ENCODE results near the gene DNAJB1. TPM values are rescaled to one million over a fixed set of nuclear protein-coding genes. Genes with fewer than 3 reads are reported as not detected.

DNAJB1 gene
- total RNA-seq, 4 donors from 2014 or later = 12.3 to 27.3 (median 16.6) TPM

DNA sequence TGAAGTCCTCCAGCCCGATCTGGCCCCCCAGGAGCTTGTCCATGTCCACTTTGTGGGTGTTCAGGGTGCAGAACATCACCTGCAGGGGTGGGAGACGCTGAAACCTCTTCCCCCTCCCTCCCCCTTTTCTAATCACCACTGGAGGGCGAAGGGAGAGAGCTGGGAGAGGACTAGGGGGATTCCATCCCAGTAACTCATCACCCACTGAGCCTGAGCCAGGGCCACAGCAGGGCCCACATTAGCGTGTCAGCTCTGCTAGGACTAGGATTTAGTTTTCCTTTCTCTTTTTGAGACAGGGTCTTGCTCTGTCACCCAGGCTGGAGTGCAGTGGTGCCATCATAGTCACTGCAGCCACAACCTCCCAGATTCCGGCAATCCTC, 37.5 kb downstream of the DNAJB1 start:
- Histone ChIP-seq H3K36me3 (peaks cover 0 to 29% of the 10 kb centered on the region in 2 donors), H3K9me3 (no peaks in the 10 kb centered on the region), H3K4me3 (no peak overlapping the region), H3K27me3 (peaks cover 1 to 11% (median 10%) of the 10 kb centered on the region in 3 donors), H3K4me1 (peaks cover 0 to 2% of the 10 kb centered on the region in 2 donors), H3K27ac (no peak overlapping the region)
- DNase-seq (no peak), ATAC-seq (no peak)
- intact Hi-C loops (cut with DNase I; ENCODE audit: low total_unique reads) (no loop called here), in situ Hi-C loops (cut with MboI; ENCODE audit: low sequenced_read_pairs in 4 of 4) (no loop called here)
- TF ChIP-seq POLR2A (IDR thresholded peaks at IDR 0.05) = no peak
- TF ChIP-seq, protein P1, sequence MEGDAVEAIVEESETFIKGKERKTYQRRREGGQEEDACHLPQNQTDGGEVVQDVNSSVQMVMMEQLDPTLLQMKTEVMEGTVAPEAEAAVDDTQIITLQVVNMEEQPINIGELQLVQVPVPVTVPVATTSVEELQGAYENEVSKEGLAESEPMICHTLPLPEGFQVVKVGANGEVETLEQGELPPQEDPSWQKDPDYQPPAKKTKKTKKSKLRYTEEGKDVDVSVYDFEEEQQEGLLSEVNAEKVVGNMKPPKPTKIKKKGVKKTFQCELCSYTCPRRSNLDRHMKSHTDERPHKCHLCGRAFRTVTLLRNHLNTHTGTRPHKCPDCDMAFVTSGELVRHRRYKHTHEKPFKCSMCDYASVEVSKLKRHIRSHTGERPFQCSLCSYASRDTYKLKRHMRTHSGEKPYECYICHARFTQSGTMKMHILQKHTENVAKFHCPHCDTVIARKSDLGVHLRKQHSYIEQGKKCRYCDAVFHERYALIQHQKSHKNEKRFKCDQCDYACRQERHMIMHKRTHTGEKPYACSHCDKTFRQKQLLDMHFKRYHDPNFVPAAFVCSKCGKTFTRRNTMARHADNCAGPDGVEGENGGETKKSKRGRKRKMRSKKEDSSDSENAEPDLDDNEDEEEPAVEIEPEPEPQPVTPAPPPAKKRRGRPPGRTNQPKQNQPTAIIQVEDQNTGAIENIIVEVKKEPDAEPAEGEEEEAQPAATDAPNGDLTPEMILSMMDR (IDR thresholded peaks at IDR 0.05 in 4 of 5, conservative IDR thresholded peaks at IDR 0.05 in 1 of 5) = no peak

DNA sequence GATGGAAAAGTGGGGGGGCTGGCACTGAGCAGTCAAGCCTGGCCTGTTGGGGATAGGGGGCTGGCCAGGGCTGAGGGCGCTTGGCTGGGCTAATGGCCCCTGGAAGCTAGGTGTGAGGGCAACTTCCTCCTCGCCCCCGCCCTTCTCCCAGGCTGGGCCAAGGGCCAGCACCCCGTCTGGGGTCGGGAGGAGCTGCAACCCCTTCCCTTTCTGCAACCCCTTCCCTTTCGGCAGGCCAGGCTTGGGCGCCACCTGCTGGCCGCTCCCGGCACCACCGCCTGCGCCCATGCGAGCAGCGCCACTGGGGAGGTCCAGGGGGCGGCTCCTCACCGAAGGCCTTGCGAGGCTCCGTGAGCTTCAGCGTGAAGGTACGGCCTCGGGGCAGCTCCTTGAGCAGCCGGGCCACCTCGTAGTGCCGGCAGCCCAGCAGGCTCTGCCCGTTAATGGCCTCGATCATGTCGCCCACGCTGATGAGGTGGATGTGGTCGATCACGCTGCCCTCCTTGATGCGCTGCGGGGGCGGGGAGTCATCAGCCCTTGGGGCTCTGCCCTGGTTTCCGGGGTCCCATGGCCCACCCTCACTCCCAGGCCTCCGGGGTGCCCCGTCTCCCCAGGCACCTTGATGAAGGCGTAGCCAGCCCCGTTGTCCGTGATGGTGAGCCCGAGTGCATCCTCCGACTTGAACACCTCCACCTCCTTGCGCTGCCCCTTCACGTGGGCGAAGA, 38.1 kb downstream of the DNAJB1 start:
- ATAC-seq (no peak), DNase-seq (no peak)
- Histone ChIP-seq H3K4me3 (no peak overlapping the region), H3K4me1 (peaks cover 0 to 7% of the 10 kb centered on the region in 2 donors), H3K27ac (no peak overlapping the region), H3K27me3 (peaks cover 7 to 16% (median 16%) of the 10 kb centered on the region in 3 donors), H3K36me3 (peaks cover 0 to 29% of the 10 kb centered on the region in 2 donors), H3K9me3 (no peaks in the 10 kb centered on the region)
- intact Hi-C loops (cut with DNase I; ENCODE audit: low total_unique reads) = no loop called here
- in situ Hi-C loops (cut with MboI; ENCODE audit: low sequenced_read_pairs in 4 of 4) = no loop called here
- TF ChIP-seq, protein P1 (IDR thresholded peaks at IDR 0.05 in 4 of 5, conservative IDR thresholded peaks at IDR 0.05 in 1 of 5) = peak in 4 of 5 experiments; percentile 51 to 76 (median 66)
- no peak for TF ChIP-seq POLR2A (IDR thresholded peaks at IDR 0.05)

DNA sequence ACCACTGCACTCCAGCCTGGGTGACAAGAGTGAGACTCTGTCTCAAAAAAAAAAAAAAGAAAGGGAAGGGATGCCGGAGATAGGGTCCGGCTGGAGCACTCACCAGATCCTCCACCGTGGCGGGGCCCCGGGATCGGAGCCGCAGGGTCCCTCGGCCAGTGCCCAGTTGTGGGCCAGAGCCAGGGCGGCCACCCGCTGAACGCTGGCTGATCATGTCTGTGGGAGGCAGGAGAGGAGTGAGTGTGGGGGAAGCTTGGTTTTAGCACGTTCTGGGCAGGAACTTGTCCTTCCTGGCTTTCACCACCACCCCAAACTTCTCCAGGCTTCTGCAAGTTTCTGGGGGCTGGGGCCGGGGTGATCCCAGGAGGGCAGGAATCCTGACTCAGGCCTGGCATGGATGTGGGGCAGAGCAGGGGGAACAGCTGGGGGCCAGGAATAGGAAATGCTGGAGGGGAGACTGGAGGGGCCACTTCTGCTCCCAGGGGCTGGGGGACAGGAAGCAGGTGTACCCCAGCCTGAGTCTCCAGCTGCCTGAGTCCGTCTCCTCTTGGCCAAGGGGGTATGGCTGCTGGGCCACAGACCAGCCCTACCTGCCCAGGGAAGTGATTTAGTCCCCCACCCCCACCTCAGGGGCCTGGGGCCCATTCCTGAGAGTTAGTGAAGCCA, 38.8 kb downstream of the DNAJB1 start:
- in situ Hi-C loops (cut with MboI; ENCODE audit: low sequenced_read_pairs in 4 of 4) = no loop called here
- Histone ChIP-seq H3K27ac (no peak overlapping the region), H3K27me3 (peaks cover 14 to 23% (median 22%) of the 10 kb centered on the region in 3 donors), H3K4me3 (no peak overlapping the region), H3K36me3 (peaks cover 0 to 29% of the 10 kb centered on the region in 2 donors), H3K9me3 (no peaks in the 10 kb centered on the region), H3K4me1 (peaks cover 0 to 7% of the 10 kb centered on the region in 2 donors)
- ATAC-seq (no peak), DNase-seq (no peak)
- intact Hi-C loops (cut with DNase I; ENCODE audit: low total_unique reads) = no loop called here
- TF ChIP-seq POLR2A (IDR thresholded peaks at IDR 0.05) = no peak
- TF ChIP-seq, protein P1 (IDR thresholded peaks at IDR 0.05 in 4 of 5, conservative IDR thresholded peaks at IDR 0.05 in 1 of 5) = no peak

DNA sequence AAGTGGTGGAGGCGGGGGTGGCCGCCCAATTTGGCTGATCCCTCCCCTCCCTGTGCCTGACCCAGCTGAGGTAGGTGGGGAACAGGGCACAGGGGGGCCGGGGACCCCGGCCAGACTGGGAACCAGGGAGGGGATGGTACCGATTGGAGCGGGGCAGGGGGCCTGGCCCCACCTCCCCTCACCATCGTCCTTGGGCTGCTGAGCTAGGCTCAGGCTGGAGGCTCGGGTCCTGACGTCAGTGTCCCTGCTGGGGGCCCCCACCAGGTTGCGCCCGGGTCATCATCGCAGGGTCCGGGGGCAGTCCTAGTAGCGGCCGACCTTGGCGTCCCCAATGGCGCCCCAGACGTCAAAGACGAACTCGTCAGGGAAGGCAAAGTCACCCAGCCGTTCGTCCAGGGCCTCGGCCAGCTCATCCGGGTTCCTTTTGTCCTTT, 40.1 kb downstream of the DNAJB1 start:
- Histone ChIP-seq H3K9me3 (no peaks in the 10 kb centered on the region), H3K27ac (no peak overlapping the region), H3K4me3 (no peak overlapping the region), H3K4me1 (peaks cover 0 to 7% of the 10 kb centered on the region in 2 donors), H3K36me3 (peaks cover 0 to 29% of the 10 kb centered on the region in 2 donors), H3K27me3 (peaks cover 17 to 30% (median 27%) of the 10 kb centered on the region in 3 donors)
- DNase-seq (no peak), ATAC-seq (no peak)
- in situ Hi-C loops (cut with MboI; ENCODE audit: low sequenced_read_pairs in 4 of 4) = no loop called here
- intact Hi-C loops (cut with DNase I; ENCODE audit: low total_unique reads) = no loop called here
- no peak for TF ChIP-seq POLR2A (IDR thresholded peaks at IDR 0.05)

DNA sequence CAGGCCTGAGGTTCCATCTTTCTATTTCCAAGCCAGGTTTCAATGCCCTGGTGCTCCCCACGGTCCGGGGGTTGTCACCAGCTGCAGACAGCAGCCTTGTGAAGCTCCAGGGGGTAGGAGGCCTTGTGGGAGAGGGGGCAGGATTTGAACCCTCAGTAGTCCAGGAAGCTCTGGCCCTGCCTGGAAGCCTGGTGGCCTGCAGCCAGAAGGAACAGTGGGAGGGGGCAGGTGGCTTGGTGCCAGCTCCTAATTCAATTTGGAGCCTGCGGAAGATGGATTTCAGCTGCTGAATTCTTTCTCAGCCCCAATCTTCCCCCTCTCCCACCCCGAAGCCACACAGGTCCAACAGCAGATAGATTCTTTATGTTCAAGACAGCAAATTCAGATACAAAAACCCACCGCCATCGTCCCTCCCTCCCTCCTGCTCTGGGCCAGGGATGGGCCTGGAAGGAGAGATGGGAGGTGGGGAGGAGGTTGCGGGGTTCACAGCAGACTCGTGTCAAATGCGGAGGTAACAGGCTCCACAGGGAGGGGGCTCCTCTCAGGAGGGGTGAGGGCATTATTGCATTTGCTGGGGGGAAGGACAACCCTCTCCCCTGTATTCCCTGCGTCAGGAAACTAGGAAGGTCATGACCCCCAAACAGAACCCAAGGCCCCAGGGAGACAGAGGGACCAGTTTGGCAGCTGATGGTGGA, 40.6 kb downstream of the DNAJB1 start:
- no peak overlapping the region for H3K27ac ChIP-seq
- ATAC-seq (no peak), DNase-seq (no peak)
- H3K4me3 ChIP-seq = no peak overlapping the region
- in situ Hi-C loops (cut with MboI; ENCODE audit: low sequenced_read_pairs in 4 of 4) = no loop called here
- peaks cover under 1 to 9% of the 10 kb centered on the region in 2 donors for H3K4me1 ChIP-seq
- intact Hi-C loops (cut with DNase I; ENCODE audit: low total_unique reads) = no loop called here
- TF ChIP-seq, protein P1 (IDR thresholded peaks at IDR 0.05 in 4 of 5, conservative IDR thresholded peaks at IDR 0.05 in 1 of 5) = no peak
- no peak for TF ChIP-seq POLR2A (IDR thresholded peaks at IDR 0.05)
- H3K36me3 ChIP-seq = peaks cover 0 to 29% of the 10 kb centered on the region in 2 donors
- H3K27me3 ChIP-seq = peaks cover 23 to 35% (median 30%) of the 10 kb centered on the region in 3 donors
- no peaks in the 10 kb centered on the region for H3K9me3 ChIP-seq
